ENCODE results near the gene MYO3B.

- TF ChIP-seq CTCF (IDR thresholded peaks at IDR 0.05) (no peak), ZFX (IDR thresholded peaks at IDR 0.05; ENCODE audit: borderline replicate concordance) (no peak)
Observed at GRCh38 chr2:170641961-170642360, 464.0 kb downstream of the MYO3B start.
